Neural progenitor cell (in vitro differentiated cells): Measurements from ENCODE around the gene AARS2.

Source experiments
- CTCF ChIP-seq: fragments of 200-600 bp; sonication (generic); IDR thresholded peaks from 2 replicates; pipeline ENCODE4 v1.5.1; 2017; ENCODE audit warnings: antibody characterized with exemption, mild to moderate bottlenecking
- EZH2 ChIP-seq: fragments of 200-600 bp; sonication (generic); IDR thresholded peaks from 2 replicates; pipeline ENCODE4 v1.6.1; 2017; ENCODE audit warnings: antibody characterized with exemption, mild to moderate bottlenecking, moderate library complexity

- TF ChIP-seq CTCF (no peak), EZH2 (no peak)
These were observed 39.1 kb upstream of the AARS2 start for GRCh38 chr6:44352259-44352658.
